HepG2 (cell line): ENCODE results near the gene STUB1. TPM values are rescaled to one million over a fixed set of nuclear protein-coding genes. Genes with fewer than 3 reads are reported as not detected.

ENCODE experiments used
- AKNA ChIP-seq: sonication (generic); formaldehyde crosslinking; IDR thresholded peaks from 2 replicates; pipeline ENCODE4 v1.4.0; 2020; ENCODE audit warnings: missing genetic modification reagents, borderline replicate concordance
- FOXA3 ChIP-seq: IDR thresholded peaks from 2 replicates; pipeline ENCODE4 v1.6.1; 2016; ENCODE audit warnings: missing genetic modification reagents, missing compliant biosample characterization
- FOXM1 ChIP-seq: sonication (generic); formaldehyde crosslinking; IDR thresholded peaks from 2 replicates; pipeline ENCODE4 v1.5.0; 2020; ENCODE audit warnings: missing genetic modification reagents
- GPBP1L1 ChIP-seq: sonication (generic); formaldehyde crosslinking; IDR thresholded peaks from 2 replicates; pipeline ENCODE4 v1.5.0; 2020; ENCODE audit warnings: mild to moderate bottlenecking, missing genetic modification reagents
- HNF4G ChIP-seq, 2 experiments: sonication (generic) in 1 of 2; formaldehyde crosslinking in 1 of 2; IDR thresholded peaks; 2 replicates each; pipeline versions ENCODE4 v1.4.0 to v1.6.1; 2011 to 2020; ENCODE audit warnings: borderline replicate concordance in 2 of 2, low read depth in 2 of 2, mild to moderate bottlenecking in 2 of 2, low read length in 1 of 2, missing genetic modification reagents in 1 of 2, moderate library complexity in 1 of 2
- MED13 ChIP-seq: sonication (generic); formaldehyde crosslinking; IDR thresholded peaks from 2 replicates; pipeline ENCODE4 v1.5.0; 2020; ENCODE audit warnings: missing genetic modification reagents
- NCOA2 ChIP-seq: sonication (generic); formaldehyde crosslinking; IDR thresholded peaks from 2 replicates; pipeline ENCODE4 v1.8.0; 2022; ENCODE audit warnings: inconsistent platforms
- PBX3 ChIP-seq: sonication (generic); formaldehyde crosslinking; IDR thresholded peaks from 2 replicates; pipeline ENCODE4 v1.8.1; 2023; ENCODE audit warnings: missing genetic modification reagents, inconsistent platforms, borderline replicate concordance
- PLRG1 ChIP-seq: fragments of 450-650 bp; conservative IDR thresholded peaks from 2 replicates; pipeline ENCODE4 v1.6.1; 2016
- ZEB1 ChIP-seq: IDR thresholded peaks from 2 replicates; pipeline ENCODE4 v1.6.1; 2012; ENCODE audit warnings: mild to moderate bottlenecking, low read depth, inconsistent platforms; ENCODE audit not compliant: insufficient replicate concordance
- ZNF124 ChIP-seq: sonication (generic); formaldehyde crosslinking; IDR thresholded peaks from 2 replicates; pipeline ENCODE4 v1.4.0; 2020; ENCODE audit warnings: missing genetic modification reagents
- ZNF276 ChIP-seq: sonication (generic); formaldehyde crosslinking; IDR thresholded peaks from 2 replicates; pipeline ENCODE4 v1.4.0; 2020; ENCODE audit warnings: mild to moderate bottlenecking, low read depth, missing genetic modification reagents
- ZNF580 ChIP-seq: IDR thresholded peaks from 2 replicates; pipeline ENCODE4 v1.6.1; 2016; ENCODE audit warnings: low read depth, borderline replicate concordance
- ZNF724P ChIP-seq: sonication (generic); formaldehyde crosslinking; IDR thresholded peaks from 2 replicates; pipeline ENCODE4 v1.8.0; 2022; ENCODE audit warnings: missing genetic modification reagents, borderline replicate concordance
- ZSCAN30 ChIP-seq: sonication (generic); formaldehyde crosslinking; IDR thresholded peaks from 2 replicates; pipeline ENCODE4 v1.5.0; 2020; ENCODE audit warnings: mild to moderate bottlenecking, missing genetic modification reagents
- ZUFSP ChIP-seq: sonication (generic); formaldehyde crosslinking; IDR thresholded peaks from 2 replicates; pipeline ENCODE4 v1.9.0; 2021; ENCODE audit warnings: missing genetic modification reagents, mild to moderate bottlenecking, borderline replicate concordance
- polyA plus RNA-seq, 8 experiments: library from polyadenylated mRNA; depleted of rRNA in 3 of 8; stranded (reverse) in 7 of 8; unstranded in 1 of 8; fragments of >200 nt; fragmentation: Illumina TruSeq in 4 of 8; extraction: Trizol in 4 of 8; gene quantifications; 2 replicates each; pipeline versions ENCODE4 v1.2.1 to v1.2.3, GENCODE V29; 2011 to 2016; ENCODE audit warnings: low read depth in 4 of 8, missing spikeins in 1 of 8, mixed read lengths in 1 of 8; ENCODE audit not compliant: insufficient read depth in 1 of 8
- total RNA-seq, 5 experiments: library from RNA; depleted of rRNA; stranded (reverse); fragments of >200 nt; fragmentation: Illumina TruSeq; extraction: Trizol; gene quantifications; 2 replicates each; pipeline ENCODE4 v1.2.3, GENCODE V29; 2016; ENCODE audit warnings: low read depth in 1 of 5

STUB1 gene
- total and polyA plus RNA-seq, 2 of the 13 experiments (the other 11 are each of a cell fraction or from before 2014, with no cell fraction given) = 52.9 to 78.2 TPM

- TF ChIP-seq ZUFSP (CRISPR knock-in tag) (no peak), ZNF580 (no peak), ZNF124 (0 out of 2 replicates have a peak, but pooled peaks have one; percentile 41), FOXM1 (CRISPR knock-in tag) (no peak), HNF4G (IDR thresholded peaks at IDR 0.05; ENCODE audit: borderline replicate concordance, low read depth, low read length) (no peak), HNF4G (CRISPR knock-in tag; IDR thresholded peaks at IDR 0.05; ENCODE audit: borderline replicate concordance, low read depth) (0 out of 2 replicates have a peak, but pooled peaks have one; percentile 24), NCOA2 (CRISPR knock-in tag) (no peak; the same call in 1 of the 2 replicates), PLRG1 (no peak), PBX3 (CRISPR knock-in tag) (no peak), FOXA3 (CRISPR knock-in tag) (no peak), ZNF724P (CRISPR knock-in tag) (peak; percentile 95), GPBP1L1 (no peak), ZSCAN30 (no peak; the same call in 1 of the 2 replicates), MED13 (CRISPR knock-in tag) (no peak), ZNF276 (CRISPR knock-in tag) (no peak), ZEB1 (no peak), AKNA (CRISPR knock-in tag) (no peak)
These were observed 37.8 kb upstream of the STUB1 start (continued) for GRCh38 chr16:642189-643049.
